DND-41 (cell line): Measurements from ENCODE around the gene DOCK4.
"Not testable (repeated sequence)": the region's sequence is repeated elsewhere in the genome, so short reads cannot be mapped to it uniquely, and the experiment has no call there.

Source experiments
- ATAC-seq: fragments of 200-7000 bp; cut with Tn5 transposase; 3 replicates; pipeline ENCODE4 v1.9.1; 2021; ENCODE audit warnings: low read depth; ENCODE audit not compliant: insufficient read depth
- DNase-seq: peaks from one replicate; pipeline ENCODE4 v3.0.0-alpha.2; 2020
- H2AFZ ChIP-seq: 2 replicates; pipeline ENCODE4 v1.6.0; 2012; ENCODE audit warnings: low read depth, low read length
- H3K27ac ChIP-seq: 2 replicates; pipeline ENCODE4 v1.5.1; 2012; ENCODE audit warnings: low read length, inconsistent platforms
- H3K27me3 ChIP-seq: fragments of 200-600 bp; sonication (generic); 2 replicates; pipeline ENCODE4 v1.6.0; 2012; ENCODE audit warnings: low read length, mild to moderate bottlenecking, inconsistent platforms; ENCODE audit not compliant: insufficient read depth, poor library complexity
- H3K36me3 ChIP-seq: 2 replicates; pipeline ENCODE4 v1.5.1; 2012; ENCODE audit warnings: low read length, inconsistent platforms; ENCODE audit not compliant: insufficient read depth
- H3K4me1 ChIP-seq: 2 replicates; pipeline ENCODE4 v1.5.1; 2012; ENCODE audit warnings: mild to moderate bottlenecking, low read length; ENCODE audit not compliant: insufficient read depth
- H3K4me2 ChIP-seq: 2 replicates; pipeline ENCODE4 v1.6.0; 2012; ENCODE audit warnings: mild to moderate bottlenecking, moderate library complexity, low read length, inconsistent platforms; ENCODE audit not compliant: insufficient read depth
- H3K4me3 ChIP-seq, 2 experiments: fragments of 200-600 bp in 1 of 2; shearing (Covaris generic) in 1 of 2; 2 replicates each; pipeline ENCODE4 v1.5.1; 2012 to 2016; ENCODE audit warnings: inconsistent platforms in 2 of 2, low read length in 2 of 2, mild to moderate bottlenecking in 2 of 2, low read depth in 1 of 2, moderate library complexity in 1 of 2
- H3K79me2 ChIP-seq: 2 replicates; pipeline ENCODE4 v1.6.0; 2012; ENCODE audit warnings: low read length, inconsistent platforms; ENCODE audit not compliant: insufficient read depth
- H3K9ac ChIP-seq: 2 replicates; pipeline ENCODE4 v1.6.0; 2012; ENCODE audit warnings: low read depth, mild to moderate bottlenecking, inconsistent platforms, low read length, moderate library complexity
- H3K9me3 ChIP-seq: 2 replicates; pipeline ENCODE4 v1.5.1; 2012; ENCODE audit warnings: low read length, moderate library complexity, mild to moderate bottlenecking, inconsistent platforms; ENCODE audit not compliant: insufficient read depth, severe bottlenecking
- H4K20me1 ChIP-seq: 2 replicates; pipeline ENCODE4 v1.6.0; 2012; ENCODE audit warnings: low read length; ENCODE audit not compliant: insufficient read depth
- EZH2 ChIP-seq: IDR thresholded peaks from 3 replicates; pipeline ENCODE4 v1.6.1; 2012; ENCODE audit warnings: borderline replicate concordance, low read depth, mild to moderate bottlenecking, moderate library complexity, low read length, inconsistent platforms; ENCODE audit not compliant: severe bottlenecking
- TF ChIP-seq, protein P1 (sequence below): IDR thresholded peaks from 2 replicates; pipeline ENCODE4 v1.5.1; 2012; ENCODE audit warnings: borderline replicate concordance, low read length, moderate library complexity, mild to moderate bottlenecking; ENCODE audit not compliant: poor library complexity, severe bottlenecking; ENCODE audit errors: extremely low read depth

Gene DOCK4

DNA sequence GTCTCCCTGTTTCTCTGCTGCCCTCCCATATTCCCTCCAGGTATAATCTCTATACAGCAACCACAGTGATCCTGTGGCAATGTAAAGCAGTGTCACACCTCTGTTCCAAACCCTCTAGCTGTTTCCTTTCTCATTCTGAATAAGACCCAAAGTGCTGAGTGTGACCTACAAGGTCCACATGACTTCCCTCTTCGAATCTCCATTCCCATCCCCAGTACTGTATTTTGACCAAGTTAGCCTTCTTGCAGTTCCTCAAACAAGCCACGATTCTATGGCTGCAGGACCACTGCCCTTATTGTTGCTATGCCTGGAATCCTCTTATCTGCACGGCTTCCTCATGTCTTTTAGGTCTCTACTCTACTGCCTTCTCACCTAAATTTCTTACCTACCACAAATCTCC is 291.9 kb downstream of the DOCK4 start:
- DNase-seq (no peak), ATAC-seq (no peak)
- TF ChIP-seq, protein P1, sequence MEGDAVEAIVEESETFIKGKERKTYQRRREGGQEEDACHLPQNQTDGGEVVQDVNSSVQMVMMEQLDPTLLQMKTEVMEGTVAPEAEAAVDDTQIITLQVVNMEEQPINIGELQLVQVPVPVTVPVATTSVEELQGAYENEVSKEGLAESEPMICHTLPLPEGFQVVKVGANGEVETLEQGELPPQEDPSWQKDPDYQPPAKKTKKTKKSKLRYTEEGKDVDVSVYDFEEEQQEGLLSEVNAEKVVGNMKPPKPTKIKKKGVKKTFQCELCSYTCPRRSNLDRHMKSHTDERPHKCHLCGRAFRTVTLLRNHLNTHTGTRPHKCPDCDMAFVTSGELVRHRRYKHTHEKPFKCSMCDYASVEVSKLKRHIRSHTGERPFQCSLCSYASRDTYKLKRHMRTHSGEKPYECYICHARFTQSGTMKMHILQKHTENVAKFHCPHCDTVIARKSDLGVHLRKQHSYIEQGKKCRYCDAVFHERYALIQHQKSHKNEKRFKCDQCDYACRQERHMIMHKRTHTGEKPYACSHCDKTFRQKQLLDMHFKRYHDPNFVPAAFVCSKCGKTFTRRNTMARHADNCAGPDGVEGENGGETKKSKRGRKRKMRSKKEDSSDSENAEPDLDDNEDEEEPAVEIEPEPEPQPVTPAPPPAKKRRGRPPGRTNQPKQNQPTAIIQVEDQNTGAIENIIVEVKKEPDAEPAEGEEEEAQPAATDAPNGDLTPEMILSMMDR: no peak
- TF ChIP-seq EZH2: no peak
- no peak overlapping the region for H3K4me2 ChIP-seq
- no peaks in the 10 kb centered on the region for H3K9me3 ChIP-seq
- H2AFZ ChIP-seq: no peak overlapping the region
- no peak overlapping the region for H3K27ac ChIP-seq
- no peaks in the 10 kb centered on the region for H3K36me3 ChIP-seq
- H3K4me3 ChIP-seq: no peak overlapping the region
- no peaks in the 10 kb centered on the region for H3K79me2 ChIP-seq
- H4K20me1 ChIP-seq: no peaks in the 10 kb centered on the region
- no peak overlapping the region for H3K9ac ChIP-seq
- no peaks in the 10 kb centered on the region for H3K27me3 ChIP-seq
- H3K4me1 ChIP-seq: no peaks in the 10 kb centered on the region

DNA sequence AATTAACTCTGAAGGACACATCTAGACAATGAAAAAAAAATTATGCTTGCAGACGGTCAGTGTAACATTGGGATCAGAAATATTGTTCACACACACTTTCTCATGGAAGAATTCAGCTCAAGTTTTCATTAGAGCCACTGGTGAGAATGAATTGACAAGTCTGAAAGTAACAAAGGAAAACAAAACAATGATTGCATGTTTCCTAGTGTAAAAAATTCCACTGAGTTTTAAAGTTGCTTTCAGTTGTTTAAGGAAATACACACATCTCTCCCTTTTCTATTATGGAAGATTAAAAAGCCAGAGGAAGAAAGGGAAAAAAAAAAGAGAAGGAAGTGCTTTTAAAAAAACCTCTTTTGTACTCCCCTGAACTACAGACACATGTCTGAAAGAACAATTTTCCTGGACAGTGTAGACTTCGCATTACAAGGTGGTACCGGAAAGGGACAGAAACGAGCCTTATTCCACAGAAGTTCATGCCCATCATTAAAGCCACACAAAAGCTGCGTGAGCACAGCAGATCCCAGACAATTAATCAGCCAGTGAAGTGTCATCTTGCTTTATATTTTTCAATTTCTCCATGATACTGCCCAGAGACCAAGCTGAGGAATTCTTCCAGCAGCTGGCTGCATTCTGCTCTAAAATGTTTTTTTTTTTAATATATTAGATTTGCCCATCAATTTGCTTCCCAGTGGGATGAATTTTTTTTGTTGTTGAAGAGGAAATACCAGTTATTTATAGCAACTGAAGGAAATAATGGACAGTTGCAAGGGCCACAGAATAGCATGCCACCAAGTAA is 294.8 kb downstream of the DOCK4 start:
- no peak overlapping the region for H2AFZ ChIP-seq
- ATAC-seq (no peak), DNase-seq (no peak)
- H3K27ac ChIP-seq: no peak overlapping the region
- no peaks in the 10 kb centered on the region for H3K79me2 ChIP-seq
- H3K4me1 ChIP-seq: no peaks in the 10 kb centered on the region
- H3K9me3 ChIP-seq: no peaks in the 10 kb centered on the region
- H3K4me3 ChIP-seq: no peak overlapping the region
- H4K20me1 ChIP-seq: no peaks in the 10 kb centered on the region
- H3K4me2 ChIP-seq: no peak overlapping the region
- no peaks in the 10 kb centered on the region for H3K36me3 ChIP-seq
- no peak overlapping the region for H3K9ac ChIP-seq
- H3K27me3 ChIP-seq: no peaks in the 10 kb centered on the region
- TF ChIP-seq, protein P1: no peak
- no peak for TF ChIP-seq EZH2

DNA sequence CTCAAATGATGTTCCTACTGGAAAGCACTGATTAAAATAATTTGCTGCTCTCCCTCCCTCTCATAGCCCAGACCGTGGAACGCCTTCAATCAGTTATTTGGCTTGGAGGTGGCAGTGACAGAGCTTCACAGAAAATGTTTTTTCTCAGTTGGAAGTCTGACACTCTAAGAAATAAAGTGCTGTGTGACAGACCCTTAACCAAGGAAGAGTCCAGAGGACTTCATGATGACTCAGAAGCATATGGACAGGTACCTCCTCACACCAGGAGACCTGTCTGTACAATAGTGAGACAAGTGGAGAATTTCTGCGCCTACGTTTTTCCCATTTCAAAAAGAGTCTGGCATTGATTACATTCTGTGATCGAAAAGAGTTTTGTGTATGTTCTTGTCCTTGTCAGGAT is 295.5 kb downstream of the DOCK4 start:
- no peak overlapping the region for H3K9ac ChIP-seq
- ATAC-seq (no peak), DNase-seq (no peak)
- no peak overlapping the region for H3K4me2 ChIP-seq
- H3K4me3 ChIP-seq: no peak overlapping the region
- no peaks in the 10 kb centered on the region for H3K4me1 ChIP-seq
- H3K79me2 ChIP-seq: no peaks in the 10 kb centered on the region
- no peaks in the 10 kb centered on the region for H3K27me3 ChIP-seq
- H3K36me3 ChIP-seq: no peaks in the 10 kb centered on the region
- no peaks in the 10 kb centered on the region for H4K20me1 ChIP-seq
- H3K27ac ChIP-seq: no peak overlapping the region
- TF ChIP-seq, protein P1: no peak
- TF ChIP-seq EZH2: no peak
- no peaks in the 10 kb centered on the region for H3K9me3 ChIP-seq
- no peak overlapping the region for H2AFZ ChIP-seq

DNA sequence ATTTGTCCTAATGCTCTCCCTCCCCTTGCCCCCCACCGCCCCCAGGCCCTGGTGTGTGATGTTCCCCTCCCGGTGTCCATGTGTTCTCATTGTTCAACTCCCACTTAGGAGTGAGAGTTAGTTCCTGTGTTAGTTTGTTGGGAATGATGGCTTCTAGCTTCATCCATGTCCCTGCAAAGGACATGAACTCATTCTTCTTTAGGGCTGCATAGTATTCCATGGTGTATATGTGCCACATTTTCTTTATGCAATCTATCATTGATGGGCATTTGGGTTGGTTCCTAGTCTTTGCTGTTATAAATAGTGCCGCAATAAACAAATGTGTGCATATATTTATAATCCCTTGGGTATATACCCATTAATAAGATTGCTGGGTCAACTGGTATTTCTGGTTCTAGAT is 297.5 kb downstream of the DOCK4 start:
- H3K36me3 ChIP-seq, ATAC-seq, H3K9me3 ChIP-seq: not testable (repeated sequence)

More for the DNA sequence above, 297.5 kb downstream of the DOCK4 start:
- H3K4me1 ChIP-seq, H3K9ac ChIP-seq, H3K4me3 ChIP-seq, DNase-seq, H3K27ac ChIP-seq, H3K4me2 ChIP-seq, H3K79me2 ChIP-seq, H2AFZ ChIP-seq, H3K27me3 ChIP-seq, H4K20me1 ChIP-seq: not testable (repeated sequence)
